ENCODE data around the gene DTD2.

Gene DTD2

DNA sequence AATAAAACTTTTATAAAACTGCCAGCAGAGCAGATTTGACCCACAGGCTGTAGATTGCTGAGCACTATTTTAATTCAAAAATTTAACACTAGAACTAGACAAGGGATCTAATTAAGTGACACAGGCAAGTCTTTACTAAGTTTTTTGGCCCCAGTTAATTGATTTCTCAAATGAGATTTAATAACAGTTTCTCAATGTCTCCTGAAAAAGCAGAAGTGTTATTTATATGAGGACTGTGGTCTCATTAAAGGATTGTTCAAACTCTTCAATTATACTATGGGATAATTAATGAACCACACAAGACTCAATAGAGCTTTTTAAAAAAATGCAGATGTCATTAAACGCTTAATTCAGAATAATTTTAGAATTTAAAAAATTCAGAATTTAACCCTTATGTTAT lies 38.9 kb downstream of the DTD2 start:
- no peak for DNase-seq
- Histone ChIP-seq H3K4me1 (no peaks in the 10 kb centered on the region), H3K4me3 (ENCODE audit: low read depth, low read length) (no peak overlapping the region), H3K36me3 (no peaks in the 10 kb centered on the region), H3K27me3 (no peaks in the 10 kb centered on the region), H3K9me3 (no peaks in the 10 kb centered on the region)
- TF ChIP-seq, protein P1, sequence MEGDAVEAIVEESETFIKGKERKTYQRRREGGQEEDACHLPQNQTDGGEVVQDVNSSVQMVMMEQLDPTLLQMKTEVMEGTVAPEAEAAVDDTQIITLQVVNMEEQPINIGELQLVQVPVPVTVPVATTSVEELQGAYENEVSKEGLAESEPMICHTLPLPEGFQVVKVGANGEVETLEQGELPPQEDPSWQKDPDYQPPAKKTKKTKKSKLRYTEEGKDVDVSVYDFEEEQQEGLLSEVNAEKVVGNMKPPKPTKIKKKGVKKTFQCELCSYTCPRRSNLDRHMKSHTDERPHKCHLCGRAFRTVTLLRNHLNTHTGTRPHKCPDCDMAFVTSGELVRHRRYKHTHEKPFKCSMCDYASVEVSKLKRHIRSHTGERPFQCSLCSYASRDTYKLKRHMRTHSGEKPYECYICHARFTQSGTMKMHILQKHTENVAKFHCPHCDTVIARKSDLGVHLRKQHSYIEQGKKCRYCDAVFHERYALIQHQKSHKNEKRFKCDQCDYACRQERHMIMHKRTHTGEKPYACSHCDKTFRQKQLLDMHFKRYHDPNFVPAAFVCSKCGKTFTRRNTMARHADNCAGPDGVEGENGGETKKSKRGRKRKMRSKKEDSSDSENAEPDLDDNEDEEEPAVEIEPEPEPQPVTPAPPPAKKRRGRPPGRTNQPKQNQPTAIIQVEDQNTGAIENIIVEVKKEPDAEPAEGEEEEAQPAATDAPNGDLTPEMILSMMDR (IDR thresholded peaks at IDR 0.05; ENCODE audit: low read depth, low read length), result no peak

DNA sequence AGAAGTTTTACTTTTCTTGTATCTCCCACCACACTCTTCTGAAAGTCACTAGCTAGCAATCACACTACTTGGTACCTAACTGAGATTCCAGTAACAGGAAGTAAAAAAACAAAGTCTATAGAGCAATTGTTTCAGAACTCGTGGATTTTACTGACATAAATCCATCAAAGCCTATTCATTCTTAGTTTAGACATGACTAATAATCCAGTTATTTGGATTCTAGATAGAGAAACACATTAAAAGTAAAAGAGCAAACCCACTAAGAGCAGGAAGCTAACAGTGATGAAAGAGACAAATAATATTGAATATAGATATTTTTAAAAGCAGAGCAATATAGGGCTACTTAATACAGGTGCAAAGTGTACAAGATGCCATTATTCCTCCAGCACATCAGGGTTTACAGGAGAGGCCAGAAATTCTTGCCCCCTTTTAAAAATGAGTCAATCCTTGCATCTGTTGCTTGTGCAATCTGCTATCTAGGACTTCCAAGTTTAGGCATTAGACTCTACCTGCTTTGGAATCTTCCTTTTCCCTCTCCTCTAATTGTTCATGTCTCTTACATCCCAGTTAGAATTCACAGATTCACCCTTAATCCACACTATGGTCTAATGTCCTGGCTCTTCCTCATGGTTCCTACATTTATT lies 43.0 kb downstream of the DTD2 start:
- TF ChIP-seq, protein P1 (IDR thresholded peaks at IDR 0.05; ENCODE audit: low read depth, low read length), result no peak
- no peaks in the 10 kb centered on the region for H3K4me1 ChIP-seq
- no peaks in the 10 kb centered on the region; the same call in 1 of the 2 replicates for H3K36me3 ChIP-seq
- H3K4me3 ChIP-seq (ENCODE audit: low read depth, low read length), result no peak overlapping the region
- no peaks in the 10 kb centered on the region for H3K9me3 ChIP-seq
- no peaks in the 10 kb centered on the region for H3K27me3 ChIP-seq
- DNase-seq, result no peak

DNA sequence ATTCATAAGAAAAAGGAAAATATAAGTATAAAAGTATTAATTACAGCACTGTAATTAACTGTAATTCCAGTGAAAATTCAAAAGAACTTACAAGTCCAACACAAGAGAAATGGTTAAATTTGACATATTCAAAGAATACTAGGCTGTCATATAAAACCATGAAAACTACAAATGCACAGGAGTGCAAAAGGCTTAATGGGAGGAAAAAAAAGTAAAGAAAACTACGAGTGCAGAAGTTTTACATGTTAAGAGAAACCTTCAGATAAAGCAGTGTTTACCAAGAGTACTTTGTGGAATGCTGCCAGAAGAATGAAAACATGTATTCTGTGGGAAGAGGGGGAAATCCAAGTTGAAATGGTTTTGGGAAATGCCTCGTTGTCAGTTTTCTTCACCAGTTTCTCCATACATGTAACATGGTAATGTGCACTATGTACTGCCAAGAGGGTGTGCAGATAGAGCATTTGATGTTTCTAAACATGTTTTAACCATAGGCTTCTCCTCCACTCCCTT lies 46.0 kb downstream of the DTD2 start:
- TF ChIP-seq, protein P1 (IDR thresholded peaks at IDR 0.05; ENCODE audit: low read depth, low read length), result no peak
- peaks cover 2% of the 10 kb centered on the region; the same call in 1 of the 2 replicates for H3K4me1 ChIP-seq
- H3K4me3 ChIP-seq (ENCODE audit: low read depth, low read length), result no peak overlapping the region
- H3K9me3 ChIP-seq, result no peaks in the 10 kb centered on the region
- no peaks in the 10 kb centered on the region for H3K27me3 ChIP-seq
- no peaks in the 10 kb centered on the region; the same call in 1 of the 2 replicates for H3K36me3 ChIP-seq
- DNase-seq, result no peak

DNA sequence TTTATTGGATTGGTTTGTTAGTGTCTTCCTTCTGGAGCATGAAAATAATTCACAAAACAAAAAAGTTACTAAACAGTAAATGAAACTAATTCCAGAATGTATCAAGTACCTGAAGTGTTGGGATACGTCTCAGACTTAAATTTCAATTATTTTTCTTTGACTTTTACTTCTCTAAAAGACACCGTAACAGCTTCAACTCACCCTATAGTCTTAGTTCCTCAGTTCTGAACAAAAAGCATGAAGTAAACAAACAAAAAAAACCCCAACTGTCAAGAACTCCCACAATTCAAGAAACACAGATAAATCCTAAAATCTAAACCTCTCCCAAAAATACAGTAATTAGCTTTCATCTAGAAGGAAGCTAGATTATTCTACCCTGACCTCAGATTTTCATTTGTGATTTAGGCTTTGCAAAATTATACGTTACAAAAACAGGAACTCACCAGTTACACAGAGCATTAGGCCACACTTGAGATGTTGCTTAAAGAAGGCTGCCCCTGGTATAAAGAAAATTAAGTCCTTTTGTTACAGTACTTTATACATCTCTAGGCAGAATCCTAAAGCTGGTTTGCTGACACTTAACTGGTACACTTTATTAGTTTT lies 47.2 kb downstream of the DTD2 start:
- no peak overlapping the region for H3K4me3 ChIP-seq (ENCODE audit: low read depth, low read length)
- TF ChIP-seq, protein P1 (IDR thresholded peaks at IDR 0.05; ENCODE audit: low read depth, low read length), result no peak

DNA sequence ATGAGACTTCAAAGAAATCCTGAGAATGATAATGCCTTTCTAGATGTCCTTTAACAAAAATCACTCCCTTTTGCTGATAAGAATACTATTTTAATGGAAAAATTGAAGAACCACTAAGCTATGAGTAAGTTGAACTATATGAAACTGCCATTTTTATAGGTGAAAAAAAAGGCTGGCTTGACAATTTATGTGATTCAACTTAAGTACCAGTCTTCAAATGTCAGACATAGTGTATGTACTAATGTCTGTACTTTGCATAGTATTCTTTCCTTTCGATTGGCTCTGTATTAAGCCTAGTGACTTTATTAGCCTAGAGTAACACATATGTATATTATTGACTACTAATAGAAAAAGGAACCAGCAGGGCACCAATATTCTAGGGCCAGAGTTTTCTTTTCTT lies 48.9 kb downstream of the DTD2 start:
- Histone ChIP-seq H3K4me1 (peaks cover 3% of the 10 kb centered on the region; the same call in 1 of the 2 replicates), H3K27me3 (no peaks in the 10 kb centered on the region), H3K36me3 (no peaks in the 10 kb centered on the region; the same call in 1 of the 2 replicates), H3K9me3 (no peaks in the 10 kb centered on the region), H3K4me3 (ENCODE audit: low read depth, low read length) (no peak overlapping the region)
- no peak for DNase-seq
- TF ChIP-seq, protein P1 (IDR thresholded peaks at IDR 0.05; ENCODE audit: low read depth, low read length), result no peak

More for the DNA sequence above, 47.2 kb downstream of the DTD2 start:
- H3K9me3 ChIP-seq, result no peaks in the 10 kb centered on the region
- H3K36me3 ChIP-seq, result no peaks in the 10 kb centered on the region; the same call in 1 of the 2 replicates
- H3K4me1 ChIP-seq, result peaks cover 3% of the 10 kb centered on the region; the same call in 1 of the 2 replicates
- no peak for DNase-seq
- H3K27me3 ChIP-seq, result no peaks in the 10 kb centered on the region
